ENCODE measurements around the gene UNC93B1.

Gene UNC93B1

DNA sequence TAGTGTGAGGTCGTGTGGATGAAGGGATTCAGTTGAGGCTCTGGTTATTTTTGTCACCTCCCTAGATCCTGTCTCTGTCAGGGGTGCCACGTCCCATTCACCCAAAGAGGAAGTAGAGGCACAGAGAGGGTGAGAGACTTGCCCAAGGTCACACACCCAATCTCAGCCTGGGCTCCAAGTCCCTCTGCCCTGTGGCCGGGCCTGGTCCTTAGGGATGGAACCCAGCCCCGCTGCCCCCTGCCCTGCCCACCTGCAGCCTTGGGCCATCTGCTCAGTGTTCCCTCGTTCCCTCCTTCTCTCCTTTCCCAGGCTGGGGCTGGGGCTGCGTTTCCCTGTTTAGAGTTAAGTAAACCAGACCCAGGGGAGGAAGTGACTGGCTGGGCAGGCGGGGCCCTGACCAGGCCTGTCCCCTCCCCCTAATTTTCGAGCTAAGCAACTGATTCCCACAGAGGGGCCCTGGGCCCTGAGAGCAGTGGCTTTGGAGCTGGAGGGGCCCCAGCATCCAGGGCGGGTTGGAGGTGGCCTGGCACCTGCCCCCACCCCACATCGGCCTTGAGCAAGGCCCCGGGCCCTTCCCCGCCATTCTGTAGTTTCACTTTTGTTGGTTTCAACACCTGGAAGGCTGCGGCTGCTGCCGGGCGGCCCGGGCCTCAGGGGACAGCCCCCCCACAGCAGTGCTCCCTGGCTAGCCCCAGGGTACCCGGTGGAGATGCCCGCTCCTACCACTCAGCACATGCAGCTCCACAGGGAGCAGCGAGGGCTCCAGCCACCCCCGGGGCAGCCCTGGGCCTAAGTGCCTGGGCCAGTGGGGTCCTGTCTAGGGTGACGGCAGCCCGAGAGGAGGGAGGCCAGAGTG, 36.4 kb upstream of the UNC93B1 start:
- FAIRE-seq (peak; percentile 90), DNase-seq (ENCODE audit: insufficient read length, low spot score) (peak; percentile 97)

GRCh38 chr11:68039526-68040086, 35.7 kb upstream of the UNC93B1 start:
- peak; percentile 8 for FAIRE-seq

GRCh38 chr11:68038718-68039525, 35.0 kb upstream of the UNC93B1 start, which contains the start of gene TCIRG1:
TSS of gene TCIRG1 (plus strand) at chr11:68039025. CDS start at chr11:68041272, 2,247 bp downstream.
- DNase-seq (ENCODE audit: insufficient read length, low spot score), result peak; percentile 90
- FAIRE-seq, result peak; percentile 33

More at GRCh38 chr11:68039526-68040086, 35.7 kb upstream of the UNC93B1 start:
- DNase-seq (ENCODE audit: insufficient read length, low spot score), result no peak

DNA sequence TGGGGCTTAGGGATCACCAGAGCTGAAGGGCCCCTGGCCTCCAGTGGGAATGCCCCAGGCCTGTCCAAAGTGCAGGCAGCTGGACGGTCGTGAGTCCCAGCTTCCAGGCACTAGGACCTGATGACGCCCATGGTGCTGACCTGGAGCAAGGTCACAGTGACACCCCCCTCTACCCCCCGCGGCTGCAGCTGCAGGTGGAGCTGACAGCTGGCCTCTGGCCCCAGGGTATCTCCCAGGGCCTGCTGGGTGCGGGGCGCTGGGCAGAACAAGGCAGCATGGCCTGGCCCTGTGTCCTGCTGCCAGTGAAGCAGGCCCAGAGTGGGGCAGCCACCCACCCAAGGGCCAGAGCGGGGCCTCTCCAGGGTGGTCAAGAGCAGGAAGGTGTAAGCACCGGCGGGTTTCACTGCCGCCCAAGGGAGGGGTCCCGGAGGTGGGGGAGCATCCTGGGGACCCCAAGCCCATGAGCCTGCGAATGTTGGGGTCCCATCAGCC, 34.4 kb upstream of the UNC93B1 start:
- DNase-seq (ENCODE audit: insufficient read length, low spot score) (no peak), FAIRE-seq (no peak)

- FAIRE-seq (no peak), DNase-seq (ENCODE audit: insufficient read length, low spot score) (no peak)
These were observed 33.7 kb upstream of the UNC93B1 start for GRCh38 chr11:68037411-68038225.

- FAIRE-seq (no peak), DNase-seq (ENCODE audit: insufficient read length, low spot score) (no peak)
These were observed 32.9 kb upstream of the UNC93B1 start for GRCh38 chr11:68036717-68037239.

DNA sequence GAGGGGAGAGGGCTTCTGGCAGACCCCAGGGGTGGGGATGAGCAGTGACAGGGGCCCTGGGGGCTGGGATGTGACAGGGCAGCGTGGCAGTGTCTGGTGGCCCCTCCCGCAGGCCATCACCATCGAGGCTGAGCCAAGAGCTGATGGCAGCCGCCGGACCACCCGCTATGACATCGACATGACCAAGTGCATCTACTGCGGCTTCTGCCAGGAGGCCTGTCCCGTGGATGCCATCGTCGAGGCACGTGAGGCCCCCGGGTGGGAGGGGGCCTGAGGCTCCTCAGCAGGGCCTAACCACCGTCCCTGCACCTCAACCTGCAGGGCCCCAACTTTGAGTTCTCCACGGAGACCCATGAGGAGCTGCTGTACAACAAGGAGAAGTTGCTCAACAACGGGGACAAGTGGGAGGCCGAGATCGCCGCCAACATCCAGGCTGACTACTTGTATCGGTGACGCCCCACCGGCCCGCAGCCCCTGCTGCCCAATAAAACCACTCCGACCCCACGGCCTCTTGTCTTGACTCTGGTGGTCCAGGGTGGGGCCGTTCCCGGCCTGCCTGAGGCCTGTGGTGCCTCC, 32.3 kb upstream of the UNC93B1 start:
- no peak for DNase-seq (ENCODE audit: insufficient read length, low spot score)
- no peak for FAIRE-seq

DNA sequence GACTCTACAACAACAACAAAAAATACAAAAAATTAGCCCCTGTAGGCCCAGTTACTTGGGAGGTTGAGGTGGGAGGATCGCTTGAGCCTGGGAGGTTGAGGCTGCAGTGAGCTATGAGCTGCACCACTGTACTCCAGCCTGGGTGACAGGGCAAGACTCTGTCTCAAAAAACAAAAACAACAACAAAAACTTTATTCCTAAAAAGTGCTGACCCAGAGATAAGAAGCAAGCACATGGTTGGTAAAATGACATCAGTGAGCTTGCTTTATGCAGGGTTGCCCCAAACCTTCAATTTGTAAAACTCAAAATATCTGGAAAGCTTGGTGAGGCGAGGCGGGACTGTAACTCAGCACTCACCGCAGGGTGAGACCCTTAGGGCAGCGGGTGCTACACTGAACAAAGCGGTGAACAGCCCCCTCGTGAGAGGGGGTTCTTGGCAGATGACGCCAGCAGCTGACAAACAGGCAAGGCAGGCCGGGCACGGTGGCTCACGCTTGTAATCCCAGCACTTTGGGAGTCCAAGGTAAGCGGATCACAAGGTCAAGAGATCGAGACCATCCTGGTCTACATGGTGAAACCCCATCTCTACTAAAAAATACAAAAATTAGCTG, 31.5 kb upstream of the UNC93B1 start:
- DNase-seq (ENCODE audit: insufficient read length, low spot score) (no peak), FAIRE-seq (no peak)

GRCh38 chr11:68033708-68034045, 29.8 kb upstream of the UNC93B1 start:
- FAIRE-seq (no peak), DNase-seq (ENCODE audit: insufficient read length, low spot score) (no peak)

- FAIRE-seq (no peak), DNase-seq (ENCODE audit: insufficient read length, low spot score) (no peak)
These were observed 29.3 kb upstream of the UNC93B1 start for GRCh38 chr11:68032997-68033707.

GRCh38 chr11:68032003-68032402, 28.1 kb upstream of the UNC93B1 start:
- DNase-seq (ENCODE audit: insufficient read length, low spot score) (no peak), FAIRE-seq (no peak)

DNA sequence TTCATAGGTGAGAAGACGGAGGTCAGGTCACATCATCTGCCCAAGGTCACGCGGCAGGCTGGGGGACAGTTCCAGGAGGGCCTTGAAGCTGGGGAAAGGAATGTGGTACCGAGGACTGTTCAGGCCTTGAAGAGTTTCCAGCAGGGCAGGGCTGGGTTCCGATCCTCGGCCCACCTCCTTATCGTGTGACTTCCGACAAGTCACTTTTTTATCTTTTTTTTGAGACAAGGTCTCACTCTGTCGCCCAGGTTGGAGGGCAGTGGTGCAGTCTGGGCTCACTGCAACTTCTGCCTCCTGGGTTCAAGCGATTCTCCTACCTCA, 27.2 kb upstream of the UNC93B1 start:
- no peak for DNase-seq (ENCODE audit: insufficient read length, low spot score)

DNA sequence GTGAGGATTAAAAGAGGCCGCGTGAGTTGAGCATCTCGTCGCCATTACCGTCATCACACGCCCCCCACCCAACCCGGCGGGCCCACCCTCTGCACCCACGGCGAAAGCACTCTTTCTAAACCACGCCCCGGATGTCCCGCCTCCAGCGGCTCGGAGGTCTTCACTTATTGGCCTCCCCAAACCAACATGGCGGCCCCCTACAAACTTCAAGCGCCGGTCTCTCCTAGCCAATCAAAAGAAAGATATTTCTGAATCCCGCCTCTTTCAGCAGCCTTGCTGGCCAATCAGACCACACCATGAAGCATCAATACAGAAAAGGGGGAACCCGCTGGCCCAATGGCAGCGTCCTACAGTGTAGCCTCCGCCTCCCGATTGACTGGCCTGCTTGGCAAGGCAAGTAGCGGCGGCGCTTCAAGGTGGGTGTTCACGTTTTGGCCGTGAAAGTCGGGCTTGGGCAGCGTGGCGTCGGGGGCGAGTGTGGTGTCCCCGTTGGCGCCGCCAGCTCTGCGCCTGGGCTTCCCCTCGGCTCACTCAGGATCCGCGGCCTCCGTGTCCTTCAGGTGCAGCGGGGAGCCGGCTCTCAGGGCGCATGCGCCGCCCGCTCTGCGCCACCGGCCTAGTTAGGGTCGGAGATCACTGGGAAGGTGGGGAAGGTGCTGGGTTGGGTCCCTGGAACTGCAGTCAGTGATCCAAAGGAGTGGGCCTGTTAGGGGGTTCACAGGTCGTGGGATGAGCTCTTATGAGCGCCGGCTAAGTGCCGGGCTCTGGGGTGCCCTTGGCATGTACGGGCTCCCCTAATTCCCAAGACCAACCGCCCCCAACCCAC, 26.6 kb upstream of the UNC93B1 start, which contains the start of gene NDUFS8:
Gene NDUFS8 (plus strand): TSS at position 364 of the 826 bp plus-strand sequence. CDS start 1,471 bp downstream, outside the sequence.
- FAIRE-seq (peak; percentile 100), DNase-seq (ENCODE audit: insufficient read length, low spot score) (peak; percentile 99)

More for the DNA sequence above, 27.2 kb upstream of the UNC93B1 start:
- FAIRE-seq, result no peak

DNA sequence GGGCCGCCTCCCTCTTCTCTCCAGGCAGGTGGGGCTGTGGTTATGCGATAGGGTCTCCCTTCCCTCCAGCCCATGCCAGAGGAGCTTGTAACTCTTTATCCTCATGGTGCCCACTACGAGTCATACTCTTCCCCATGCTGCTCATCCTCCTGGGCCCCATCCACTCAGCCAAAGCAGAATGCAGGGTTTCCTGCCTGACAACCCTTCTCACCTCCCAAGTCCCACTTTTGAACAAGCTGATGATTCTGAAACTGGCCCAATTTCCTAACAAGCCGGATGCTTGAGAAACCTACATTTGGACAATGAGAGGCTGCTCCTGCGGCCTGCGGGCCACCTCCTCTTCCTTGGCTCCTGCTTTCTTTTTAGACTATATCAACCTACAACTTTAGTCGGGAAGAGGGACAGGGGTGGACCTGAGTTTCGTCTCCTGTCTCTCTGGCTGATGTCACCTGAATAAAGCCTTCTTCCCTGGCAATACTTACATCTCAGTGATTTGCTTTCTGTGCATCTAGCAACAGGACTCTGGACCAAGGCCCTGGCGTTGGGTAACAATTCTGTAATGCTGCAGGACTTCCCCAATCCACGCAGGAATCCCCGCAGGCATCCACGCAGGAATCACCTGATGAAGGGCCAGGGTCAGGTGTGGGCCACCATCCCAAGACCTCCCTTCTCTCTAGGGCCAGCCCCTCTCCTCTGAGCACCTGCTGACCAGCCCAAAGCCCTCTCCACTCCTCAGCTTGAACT, 25.1 kb upstream of the UNC93B1 start:
- no peak for DNase-seq (ENCODE audit: insufficient read length, low spot score)
- FAIRE-seq, result no peak

DNA sequence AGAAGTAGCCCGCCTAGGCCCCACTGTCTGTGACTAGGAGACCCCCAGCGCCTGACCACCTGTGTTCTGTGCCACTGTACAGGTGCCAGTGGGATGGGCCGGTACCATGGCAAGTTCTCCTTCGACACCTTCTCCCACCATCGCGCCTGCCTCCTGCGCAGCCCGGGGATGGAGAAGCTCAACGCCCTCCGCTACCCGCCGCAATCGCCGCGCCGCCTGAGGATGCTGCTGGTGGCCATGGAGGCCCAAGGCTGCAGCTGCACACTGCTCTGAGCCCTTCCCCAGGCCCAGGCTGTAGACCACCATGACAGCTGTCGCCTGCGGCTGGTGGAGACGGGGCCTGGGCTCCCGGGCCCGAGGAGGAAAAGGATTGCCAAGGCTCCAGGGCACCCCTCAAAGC, 23.8 kb upstream of the UNC93B1 start:
- no peak for DNase-seq (ENCODE audit: insufficient read length, low spot score)
- FAIRE-seq, result no peak

GRCh38 chr11:68026391-68027105, 22.7 kb upstream of the UNC93B1 start:
- DNase-seq (ENCODE audit: insufficient read length, low spot score), result no peak
- FAIRE-seq, result no peak

DNA sequence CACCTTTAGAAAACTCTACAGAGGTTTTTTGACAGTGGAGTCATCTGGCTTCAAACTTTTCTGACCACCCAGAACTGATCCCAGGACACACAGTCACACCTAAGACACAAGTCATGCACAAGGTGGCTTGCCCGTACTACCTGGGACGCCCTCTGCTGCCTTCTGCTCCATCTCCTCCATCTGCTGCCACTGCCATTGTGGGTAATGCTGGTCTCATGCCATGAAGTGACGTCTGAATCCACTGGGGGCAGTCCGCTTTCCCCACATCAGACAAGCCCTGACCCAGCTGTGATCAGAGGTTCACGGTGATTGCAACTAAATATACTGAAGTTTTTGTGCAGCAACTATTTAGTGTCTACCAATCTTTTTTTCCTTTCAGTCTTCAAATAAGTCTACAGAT, 21.1 kb upstream of the UNC93B1 start:
- no peak for FAIRE-seq
- DNase-seq (ENCODE audit: insufficient read length, low spot score), result no peak
